NCI-H748 (cell line): ENCODE results near the gene A3GALT2.

Experiments used
- DNase-seq: peaks from one replicate; lab custom pipeline; 2025; ENCODE audit not compliant: unreplicated experiment; lab: John Stamatoyannopoulos, UW

The A3GALT2 gene

DNA sequence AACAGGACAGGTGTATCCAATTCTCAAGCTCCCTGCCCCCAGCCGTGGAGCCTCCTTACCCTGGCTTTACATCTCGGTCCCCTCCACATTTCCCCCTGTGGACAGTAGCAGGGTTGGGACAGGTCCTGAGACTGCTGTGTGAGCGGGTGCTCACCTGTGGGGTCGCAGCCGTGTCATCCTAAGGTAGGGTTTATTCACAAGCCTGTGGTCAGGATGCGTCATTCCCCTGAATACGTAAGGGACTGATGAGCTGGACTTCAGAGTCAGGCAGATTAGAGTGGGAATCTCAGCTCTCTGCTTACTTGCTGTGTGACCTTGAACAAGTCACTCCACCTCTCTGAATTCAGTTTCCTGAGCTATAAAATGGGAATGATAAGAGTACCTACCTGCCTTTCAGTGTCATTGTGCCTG is 46.9 kb downstream of the A3GALT2 start:
- no peak for DNase-seq

DNA sequence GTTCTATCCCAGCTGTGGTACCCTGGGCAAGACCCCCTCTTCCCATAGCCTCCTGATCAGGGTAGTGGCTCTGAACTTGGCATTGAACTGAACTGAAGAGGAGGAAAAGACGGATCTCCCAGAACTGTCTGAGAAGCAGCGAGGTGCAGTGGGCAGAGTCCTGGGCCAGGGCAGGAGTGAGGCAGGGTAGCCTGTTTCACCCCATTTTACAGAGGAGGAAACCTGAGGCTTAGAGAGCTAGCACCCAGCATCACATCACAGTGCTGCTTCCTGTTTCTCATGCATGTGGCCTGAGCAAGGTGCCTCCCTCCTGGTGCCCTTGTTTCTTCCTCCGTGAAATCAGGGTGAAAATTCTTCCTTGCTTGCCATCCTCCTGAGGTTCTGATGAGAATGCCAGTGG is 47.5 kb downstream of the A3GALT2 start:
- no peak for DNase-seq

DNA sequence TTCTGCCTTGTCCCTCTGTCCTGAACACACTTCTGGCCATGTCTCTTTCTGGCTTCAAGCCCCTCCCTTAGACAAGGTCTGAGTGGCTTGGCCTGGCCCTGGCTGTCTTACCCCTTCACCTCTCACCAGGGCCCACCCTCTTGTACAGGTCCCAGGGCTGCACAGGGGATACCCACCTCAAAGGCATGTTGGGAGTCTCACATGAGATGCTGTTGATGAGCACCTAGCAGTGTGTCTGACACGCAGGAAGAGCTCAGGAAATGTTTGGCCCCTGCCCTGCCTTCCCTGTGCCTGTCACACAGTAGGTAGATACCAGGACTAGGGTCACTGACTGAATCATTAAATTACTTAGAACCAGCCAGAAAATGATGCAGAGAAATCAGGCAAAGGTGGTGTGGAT is 48.0 kb downstream of the A3GALT2 start:
- DNase-seq = no peak

DNA sequence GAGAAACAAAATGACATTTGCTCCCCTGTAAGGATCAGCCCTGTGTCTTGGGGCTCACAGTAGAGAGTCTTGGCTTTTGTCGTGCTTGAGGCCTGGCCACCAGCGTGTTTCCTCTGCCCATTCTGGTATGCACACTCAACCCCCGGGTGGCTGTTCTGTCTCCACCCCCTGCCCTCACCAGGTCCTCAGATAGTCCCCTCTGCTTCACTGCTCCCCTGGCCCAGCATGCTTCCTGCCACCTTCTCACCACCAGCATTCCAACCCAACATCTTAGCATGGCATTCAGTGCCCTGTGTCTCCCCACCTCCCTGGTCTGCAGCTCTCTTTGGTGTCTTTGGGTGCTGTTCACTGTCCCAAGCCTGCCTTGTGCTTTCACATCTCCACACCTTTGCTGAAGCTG is 48.4 kb downstream of the A3GALT2 start:
- no peak for DNase-seq

DNA sequence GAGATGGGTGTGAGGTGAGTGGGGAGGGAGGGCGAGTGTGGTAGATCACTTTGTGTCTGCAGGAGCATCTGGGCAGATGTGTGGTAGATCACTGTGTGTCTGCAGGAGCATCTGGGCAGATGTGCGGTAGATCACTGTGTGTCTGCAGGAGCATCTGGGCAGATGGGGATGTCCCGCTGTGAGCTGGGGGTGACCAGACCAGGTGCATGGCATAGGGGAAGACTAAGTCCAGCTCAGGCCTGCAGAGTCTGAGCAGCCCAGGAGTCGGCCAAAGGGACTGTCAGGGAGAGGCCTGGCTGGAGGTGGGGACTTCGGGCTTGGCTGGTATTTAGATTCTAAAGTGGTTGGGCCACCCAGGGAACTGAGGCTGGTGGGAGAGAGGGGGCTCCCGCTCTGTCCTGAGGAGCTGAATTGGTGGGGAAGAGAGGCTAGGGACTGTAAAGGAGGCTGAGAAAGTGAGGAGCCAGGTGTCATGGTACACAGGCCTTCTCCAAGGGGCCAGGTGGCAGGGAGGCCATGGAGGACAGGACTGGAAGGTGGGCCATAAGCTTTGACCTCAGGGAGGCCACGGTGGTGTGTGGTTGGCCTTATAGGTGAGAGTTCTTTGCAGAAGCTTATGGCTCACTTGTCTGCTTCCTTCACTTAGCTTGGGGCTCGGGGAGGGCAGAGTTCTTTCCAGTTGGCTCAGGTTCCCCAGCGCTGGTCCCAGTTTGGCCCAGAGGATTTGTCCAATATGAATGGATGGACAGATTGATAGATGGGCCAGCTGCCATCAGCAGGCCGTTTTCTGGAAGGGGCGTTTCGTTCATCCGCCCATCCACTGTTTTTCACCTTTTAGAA is 49.0 kb downstream of the A3GALT2 start:
- no peak for DNase-seq

DNA sequence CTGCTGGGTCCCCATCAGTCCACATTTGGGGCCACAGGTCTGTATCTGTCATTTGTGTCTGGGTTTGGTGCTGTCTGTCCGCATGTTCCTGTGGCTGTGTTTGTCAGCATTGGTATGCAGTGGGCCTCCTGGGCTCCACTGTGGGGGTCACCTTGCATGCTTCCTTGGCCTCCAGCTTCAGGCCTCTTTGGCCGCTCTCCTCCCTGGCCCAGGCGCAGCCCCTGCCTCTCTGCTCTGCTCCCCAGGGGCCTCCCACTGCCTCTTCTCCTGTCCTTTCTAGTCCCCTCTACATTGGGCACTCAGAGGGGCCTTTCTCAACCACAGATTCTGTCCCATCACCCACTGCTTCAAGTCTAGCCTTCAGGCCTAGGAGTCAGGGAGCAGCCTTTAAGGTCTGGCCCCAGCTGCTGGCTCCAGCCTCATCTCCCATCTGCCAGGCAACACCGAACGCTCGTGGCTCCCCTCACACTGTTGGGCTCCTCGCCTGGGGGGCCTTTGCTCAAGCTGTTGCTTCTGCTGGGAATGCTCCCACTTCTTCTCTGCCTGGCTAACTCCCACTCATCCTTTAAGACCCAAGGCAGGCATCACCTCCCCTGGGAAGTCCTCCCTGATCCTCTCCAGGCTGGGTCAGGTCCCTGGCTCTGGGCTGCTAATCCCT is 50.0 kb downstream of the A3GALT2 start:
- no peak for DNase-seq

DNA sequence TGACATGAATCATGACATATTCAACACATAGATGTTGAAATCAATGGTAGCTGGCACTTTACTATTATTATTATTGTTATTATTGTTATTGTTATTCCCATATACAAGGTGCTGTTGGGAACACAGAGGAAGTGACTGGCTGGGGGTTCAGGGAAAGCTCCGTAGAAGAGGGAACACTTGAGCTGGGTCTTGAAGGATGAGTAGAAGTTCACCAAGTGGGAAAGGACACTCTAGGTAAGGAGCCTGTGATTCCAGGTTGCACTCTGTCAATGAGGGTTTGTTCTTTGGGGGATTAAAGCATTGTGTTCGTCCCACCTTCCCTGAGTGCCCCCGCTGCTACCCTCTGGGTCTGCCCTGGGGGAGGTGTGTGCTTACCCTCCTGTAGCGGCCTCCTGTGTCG is 50.5 kb downstream of the A3GALT2 start:
- DNase-seq = no peak

DNA sequence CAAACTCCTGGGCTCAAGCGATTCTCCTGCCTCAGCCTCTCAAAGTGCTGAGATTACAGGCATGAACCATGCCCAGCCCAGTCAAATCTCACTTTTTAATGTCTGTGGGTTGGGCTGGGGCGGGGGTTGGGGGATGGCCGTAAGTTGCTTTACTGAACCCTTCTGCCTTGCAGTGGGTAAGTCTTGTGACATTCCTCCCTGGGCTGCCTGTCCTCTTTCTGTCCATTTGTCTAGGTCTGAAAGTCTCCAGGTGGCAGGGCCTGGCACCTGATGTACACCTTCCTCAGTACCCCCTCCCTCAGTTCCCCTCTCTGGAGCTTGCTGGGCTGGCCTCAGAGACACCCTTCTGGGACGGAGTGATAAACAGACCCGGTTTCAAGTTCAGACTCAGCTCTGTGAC is 51.3 kb downstream of the A3GALT2 start:
- DNase-seq = no peak

DNA sequence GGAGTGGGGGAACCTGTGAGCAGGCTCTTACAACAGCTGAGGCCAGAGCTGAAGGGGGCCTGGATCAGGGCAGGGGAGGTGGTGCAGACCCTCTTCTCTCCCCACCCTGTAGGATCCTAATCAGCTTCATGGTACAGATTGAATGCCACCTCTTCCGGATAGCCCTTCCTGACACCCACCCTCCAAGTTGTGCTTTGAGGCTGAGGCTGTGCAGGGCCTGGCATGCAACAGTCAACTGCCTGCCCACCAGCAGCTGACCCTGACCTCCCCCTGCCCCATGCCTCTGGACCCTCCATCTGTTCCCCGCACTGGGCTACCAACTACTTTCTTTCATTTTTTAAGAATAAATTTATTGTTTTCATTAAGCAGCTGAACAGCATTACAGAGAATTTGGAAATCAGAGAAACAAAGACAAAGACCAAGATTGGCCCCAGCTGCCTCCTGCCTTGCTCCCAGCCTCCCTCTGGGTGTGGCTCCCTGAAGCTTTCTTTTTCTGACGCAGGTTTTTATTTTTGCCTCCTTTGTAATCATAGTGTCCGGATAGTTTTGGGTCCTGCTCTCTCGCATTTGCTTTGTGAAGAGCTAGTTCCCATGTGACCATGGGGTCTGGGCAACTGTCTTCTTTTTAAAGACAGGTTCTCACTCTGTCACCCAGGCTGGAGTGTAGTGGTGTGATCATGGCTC is 51.8 kb downstream of the A3GALT2 start:
- DNase-seq = no peak

DNA sequence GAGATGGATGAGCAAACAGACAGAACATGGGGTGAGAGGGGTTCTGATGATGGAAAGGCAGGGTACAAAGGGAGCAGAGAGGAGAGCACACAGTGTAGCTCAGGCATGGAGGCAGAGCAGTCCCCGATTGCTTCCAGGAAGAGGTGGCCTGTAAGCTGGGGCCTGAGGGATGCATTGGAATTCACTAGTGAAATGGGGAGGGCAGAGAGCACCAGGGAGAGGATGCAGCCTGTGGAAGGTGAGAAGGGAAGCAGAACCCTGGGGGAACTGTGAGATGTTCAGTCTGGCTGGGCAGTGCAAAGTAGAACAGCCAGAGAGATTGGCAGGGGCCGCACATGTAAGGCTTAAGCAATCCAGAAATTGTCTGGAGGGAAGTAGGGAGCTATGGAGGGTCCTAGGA is 52.4 kb downstream of the A3GALT2 start:
- no peak for DNase-seq

DNA sequence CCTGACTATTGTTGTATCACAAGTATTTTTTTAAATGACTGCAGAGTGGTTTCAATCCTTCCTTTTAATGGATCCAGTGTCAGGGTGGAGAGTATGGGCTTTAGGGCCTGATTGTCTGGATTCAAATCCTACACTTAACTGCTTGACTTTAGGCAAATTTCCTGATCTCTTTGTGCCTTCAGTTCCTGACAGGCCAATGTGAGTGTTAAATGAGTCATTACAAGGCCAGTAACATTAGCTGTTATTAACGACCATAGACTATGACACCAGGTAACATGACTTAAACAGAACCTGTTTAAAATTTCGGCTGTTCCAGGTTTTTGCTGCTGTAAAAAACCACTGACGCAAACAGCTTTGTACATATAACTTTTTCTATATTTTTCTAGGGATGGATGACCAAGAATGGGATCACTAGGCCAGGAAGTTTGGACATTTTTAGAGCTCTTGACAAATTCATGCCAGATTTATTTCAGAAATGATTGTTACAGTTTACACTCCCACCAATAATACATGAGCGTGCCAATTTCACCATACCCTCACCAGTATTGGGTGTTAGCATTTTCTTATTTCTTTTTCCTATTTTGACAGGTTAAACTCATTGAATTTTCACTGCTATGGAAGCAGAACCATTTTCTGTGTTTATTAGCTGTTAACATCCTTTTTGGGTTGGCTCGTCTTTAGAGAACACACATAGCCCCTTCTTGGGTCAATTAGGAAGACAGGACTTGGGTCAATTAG is 53.3 kb downstream of the A3GALT2 start:
- DNase-seq = no peak

DNA sequence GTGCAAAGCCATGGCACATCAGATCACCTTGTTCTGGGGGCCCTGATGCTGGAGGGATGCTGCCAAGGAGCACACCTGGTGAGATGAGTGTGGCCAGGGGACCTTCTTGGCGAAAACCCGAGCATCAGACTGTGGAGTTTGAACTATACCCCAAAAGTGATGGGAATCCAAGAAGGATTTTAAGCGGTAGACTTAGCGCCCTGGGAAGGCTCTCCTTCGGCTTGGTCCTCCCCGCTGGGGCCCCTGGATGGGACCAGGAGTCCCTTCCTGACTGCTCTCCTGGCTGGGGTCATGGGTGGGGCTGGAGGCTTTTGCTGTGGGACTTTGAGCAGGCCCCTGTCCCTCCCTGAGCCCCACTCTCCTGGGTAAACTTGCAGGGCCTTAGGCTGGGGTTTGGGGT is 54.1 kb downstream of the A3GALT2 start:
- DNase-seq = no peak

DNA sequence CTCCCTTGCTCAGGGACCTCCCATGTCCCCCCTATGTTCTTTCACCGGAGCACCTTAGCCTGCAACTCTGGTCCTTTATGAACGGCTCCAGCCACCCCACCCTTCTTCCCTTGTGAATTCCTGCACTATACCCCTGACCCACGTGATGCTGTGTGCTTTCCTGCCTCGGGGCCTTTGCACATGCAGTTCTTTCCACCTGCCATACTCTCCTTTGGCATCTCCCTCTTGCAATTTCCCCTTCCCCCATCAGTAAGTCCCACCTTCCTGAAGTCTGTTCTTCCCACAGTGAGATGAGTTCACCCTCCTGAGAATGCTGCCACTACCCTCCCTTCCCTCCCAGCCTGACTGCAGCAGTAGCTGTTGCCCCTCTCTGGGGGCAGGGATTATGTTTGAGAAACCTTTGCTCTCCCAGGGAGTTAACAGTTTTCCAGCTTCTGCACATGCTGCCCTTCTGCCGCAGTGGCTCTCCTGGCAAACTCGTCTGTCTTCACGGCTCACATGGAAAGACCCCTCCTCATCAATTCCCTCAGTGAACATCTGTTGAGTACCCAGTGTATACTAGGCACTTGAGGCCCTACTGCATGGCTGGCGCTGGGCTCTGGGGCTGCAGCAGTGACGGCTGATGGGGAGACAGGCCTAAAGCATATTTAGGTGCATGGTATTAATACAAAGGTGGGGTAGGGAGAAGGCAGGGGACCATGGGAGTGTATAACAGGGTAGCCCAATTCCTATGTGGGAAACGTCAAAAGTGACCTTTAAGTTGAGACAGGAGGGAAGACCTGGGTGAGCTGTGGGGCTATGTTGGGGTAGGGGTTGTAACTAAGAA is 54.9 kb downstream of the A3GALT2 start:
- no peak for DNase-seq

DNA sequence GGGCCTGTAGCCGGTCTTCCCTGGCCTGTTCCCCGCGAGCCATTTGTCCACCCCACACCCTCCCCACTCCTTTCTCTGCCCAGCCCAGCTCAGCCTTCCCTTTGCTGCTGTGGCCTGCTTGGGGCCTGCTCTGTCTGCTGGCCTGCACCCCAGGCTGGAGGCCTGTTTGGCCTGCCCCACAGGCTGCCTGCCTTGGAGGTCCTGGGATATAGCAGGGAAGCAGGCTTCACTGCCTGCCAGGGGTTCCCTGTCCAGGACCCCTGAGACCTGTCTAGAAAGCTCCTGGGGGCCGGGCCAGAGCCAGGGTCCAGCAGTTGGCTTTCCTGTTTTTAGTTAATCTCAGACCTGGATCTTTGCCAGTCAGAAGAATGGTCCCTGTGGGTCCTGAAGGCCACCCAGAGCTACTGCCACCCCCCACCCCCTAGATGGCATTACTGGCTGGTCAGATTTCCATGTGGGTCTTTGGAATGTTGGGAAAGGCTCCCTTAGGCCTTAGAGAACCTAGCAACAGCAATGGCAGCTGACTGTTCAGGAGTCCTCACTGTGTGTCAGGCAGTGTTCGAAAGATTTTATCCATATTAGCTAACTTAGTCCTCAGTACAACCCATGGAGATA is 56.9 kb downstream of the A3GALT2 start:
- DNase-seq = no peak

DNA sequence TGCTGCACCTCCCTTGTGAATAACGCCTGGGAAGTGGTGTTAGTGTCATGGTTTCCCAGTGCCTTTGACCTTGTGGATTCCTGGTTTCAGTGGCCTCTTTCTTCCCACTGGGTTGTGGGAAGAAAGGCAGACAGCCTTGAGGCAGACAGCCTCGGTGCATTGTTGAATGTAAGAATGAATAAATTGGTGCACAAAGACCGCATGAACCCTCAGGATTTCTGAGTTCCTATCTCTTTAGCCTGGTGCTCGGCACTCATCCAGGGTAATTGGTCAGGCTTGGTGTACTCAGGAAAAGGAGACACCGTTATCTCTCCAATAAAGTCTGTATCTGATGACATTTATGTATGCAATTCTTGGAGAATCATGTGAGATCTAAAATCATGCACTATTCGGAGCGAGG is 59.6 kb downstream of the A3GALT2 start:
- DNase-seq = no peak

DNA sequence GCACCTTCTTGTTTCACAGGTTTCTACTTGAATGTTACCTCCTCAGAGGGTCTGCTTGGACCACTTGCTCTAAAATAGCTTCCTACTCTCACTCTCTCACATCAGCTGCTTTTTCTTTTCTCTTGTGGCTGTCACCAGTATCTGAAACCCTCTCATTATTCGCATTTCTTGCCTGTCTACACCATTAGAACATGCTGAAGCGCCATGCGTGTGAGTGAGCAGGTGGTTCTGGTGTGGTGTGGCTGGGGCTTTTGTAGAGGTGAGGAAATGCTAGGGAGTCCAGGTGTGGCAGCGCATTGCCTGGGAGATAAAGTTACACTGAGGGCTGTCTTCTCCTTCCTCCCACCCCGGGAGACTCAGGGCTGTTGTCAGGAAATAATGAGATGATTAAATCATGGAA is 60.5 kb downstream of the A3GALT2 start:
- peak; percentile 35 for DNase-seq

DNA sequence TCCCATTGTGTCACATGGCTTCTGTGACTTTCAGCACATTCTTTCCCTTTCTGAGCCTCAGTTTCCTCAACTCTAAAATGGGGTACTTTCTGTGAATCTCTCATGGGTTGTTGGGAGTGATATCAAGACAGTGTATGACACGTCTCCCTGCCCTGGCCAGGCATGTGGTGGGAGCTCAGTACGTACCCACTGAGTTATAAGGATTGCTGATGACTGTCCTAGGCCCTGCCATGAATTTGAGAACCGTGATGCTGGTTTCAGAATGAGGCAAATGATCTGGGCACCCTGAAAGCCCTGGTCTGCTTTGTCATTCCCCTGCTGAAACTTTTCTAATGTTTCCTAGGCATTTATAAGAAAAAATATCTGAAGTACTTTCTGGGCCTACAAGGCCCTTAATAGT is 61.0 kb downstream of the A3GALT2 start:
- DNase-seq = no peak

DNA sequence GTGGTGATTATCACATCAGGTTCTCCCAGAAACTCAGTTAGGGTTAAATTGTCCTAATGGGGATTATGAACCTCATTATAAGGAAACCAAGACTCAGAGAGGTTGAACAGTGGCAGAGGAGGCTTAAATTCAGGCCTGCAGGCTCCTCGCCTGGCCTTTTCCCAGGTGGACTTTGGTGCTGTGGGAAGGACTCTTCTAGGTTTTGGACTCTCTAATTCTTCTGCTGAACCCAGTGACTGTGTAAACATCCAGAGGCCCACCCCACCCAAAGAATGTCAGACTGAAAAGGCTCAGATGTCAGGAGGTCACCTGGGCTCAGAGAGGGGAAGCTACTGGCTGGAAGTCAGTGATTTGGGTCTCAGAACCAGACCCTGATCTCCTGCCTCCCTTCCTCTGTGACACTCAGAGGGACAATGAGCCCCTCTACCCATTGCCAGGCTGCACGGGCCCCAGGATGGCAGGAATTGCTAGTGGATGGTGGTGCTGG is 62.1 kb downstream of the A3GALT2 start:
- no peak for DNase-seq

DNA sequence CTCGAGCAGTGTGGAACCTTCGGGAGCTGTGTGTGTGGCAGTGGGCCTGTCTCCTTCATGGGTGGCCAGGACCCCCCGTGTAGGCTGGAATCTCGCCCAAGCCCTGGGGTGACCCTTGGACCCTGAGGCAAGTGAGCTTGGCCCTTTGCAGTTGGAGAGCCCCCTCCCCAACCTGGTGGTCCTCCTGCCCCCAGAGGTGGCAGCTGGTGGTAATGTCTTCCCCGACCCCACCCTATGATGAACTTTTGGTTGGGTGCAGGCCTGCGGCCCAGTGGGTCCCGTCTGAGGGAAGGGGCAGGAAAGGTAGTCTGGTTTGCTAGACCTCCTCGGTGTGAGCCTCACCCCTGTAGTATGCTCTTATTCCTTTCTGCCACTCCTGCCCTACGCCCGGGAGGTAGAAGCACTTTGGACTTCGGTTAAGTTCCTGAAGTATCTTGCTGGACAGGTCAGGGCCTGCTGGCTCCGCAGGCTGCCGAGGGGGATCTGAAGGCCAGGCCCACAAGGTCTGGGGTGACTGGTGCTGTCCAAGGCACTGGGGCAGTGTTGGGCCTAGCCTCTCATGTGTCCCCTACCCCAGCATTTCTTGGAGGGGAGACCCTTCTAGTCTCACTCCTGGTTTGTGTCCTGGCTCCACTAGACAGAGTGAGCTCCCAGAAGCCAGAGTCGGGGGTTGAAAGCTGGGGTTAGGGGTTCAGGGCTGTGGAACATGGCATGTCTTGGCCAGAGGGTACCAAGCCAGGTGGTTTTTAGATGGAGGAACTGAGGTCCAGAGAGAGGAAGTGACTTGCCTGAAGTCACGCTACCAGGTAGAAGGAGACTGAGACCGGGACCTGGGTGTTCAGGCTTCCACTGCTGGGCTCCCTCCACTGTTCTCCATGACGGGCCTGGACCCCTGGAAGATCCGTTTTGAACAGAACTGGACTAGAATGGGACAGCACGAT is 62.9 kb downstream of the A3GALT2 start:
- DNase-seq = no peak
